SK-N-SH treated with all-trans-retinoic acid at 6 μM for 48 hours (cell line): ENCODE results near the gene B9D1.

Source experiments
- ATAC-seq: fragments of 200-7000 bp; cut with Tn5 transposase; 3 replicates; pipeline ENCODE4 v1.9.1; 2020; ENCODE audit warnings: mild to moderate bottlenecking, moderate library complexity
- ARNTL ChIP-seq: fragments of 450-650 bp; formaldehyde crosslinking; IDR thresholded peaks from 2 replicates; pipeline ENCODE4 v1.5.0; 2020; ENCODE audit warnings: low read depth, mild to moderate bottlenecking, moderate library complexity, borderline replicate concordance
- BACH2 ChIP-seq: fragments of 250-450 bp; sonication (Bioruptor Pico); IDR thresholded peaks from 2 replicates; pipeline ENCODE4 v1.9.0; 2021; ENCODE audit warnings: mild to moderate bottlenecking, borderline replicate concordance
- ESRRG ChIP-seq: fragments of 250-450 bp; sonication (Bioruptor Pico); IDR thresholded peaks from 2 replicates; pipeline ENCODE4 v1.6.1; 2021; ENCODE audit warnings: mild to moderate bottlenecking
- GLIS3 ChIP-seq: fragments of 250-450 bp; sonication (Bioruptor Pico); IDR thresholded peaks from 2 replicates; pipeline ENCODE4 v1.5.0; 2020; ENCODE audit warnings: mild to moderate bottlenecking, moderate library complexity
- POU6F1 ChIP-seq: fragments of 250-450 bp; sonication (Bioruptor Pico); IDR thresholded peaks from 2 replicates; pipeline ENCODE4 v1.8.0; 2021; ENCODE audit warnings: low read depth, mild to moderate bottlenecking, moderate library complexity, borderline replicate concordance
- PPARA ChIP-seq: fragments of 250-450 bp; sonication (Bioruptor Pico); IDR thresholded peaks from 2 replicates; pipeline ENCODE4 v1.5.0; 2020; ENCODE audit warnings: mild to moderate bottlenecking, borderline replicate concordance
- RARB ChIP-seq: fragments of 250-450 bp; sonication (Bioruptor Pico); IDR thresholded peaks from 2 replicates; pipeline ENCODE4 v1.8.0; 2021; ENCODE audit warnings: mild to moderate bottlenecking, moderate library complexity
- SNAI2 ChIP-seq: fragments of 250-450 bp; sonication (Bioruptor Pico); IDR thresholded peaks from 2 replicates; pipeline ENCODE4 v1.5.0; 2020; ENCODE audit warnings: mild to moderate bottlenecking, moderate library complexity
- TCF4 ChIP-seq: fragments of 250-450 bp; sonication (Bioruptor Pico); IDR thresholded peaks from 2 replicates; pipeline ENCODE4 v1.8.0; 2021; ENCODE audit warnings: mild to moderate bottlenecking, moderate library complexity, borderline replicate concordance
- TOX ChIP-seq: fragments of 250-450 bp; sonication (Bioruptor Pico); IDR thresholded peaks from 2 replicates; pipeline ENCODE4 v1.8.0; 2021; ENCODE audit warnings: mild to moderate bottlenecking, moderate library complexity, borderline replicate concordance
- TSHZ2 ChIP-seq: fragments of 250-450 bp; sonication (Bioruptor Pico); IDR thresholded peaks from 2 replicates; pipeline ENCODE4 v1.5.0; 2020; ENCODE audit warnings: mild to moderate bottlenecking, moderate library complexity
- ZFP3 ChIP-seq: fragments of 250-450 bp; sonication (Bioruptor Pico); IDR thresholded peaks from 2 replicates; pipeline ENCODE4 v1.5.0; 2020; ENCODE audit warnings: mild to moderate bottlenecking, moderate library complexity
- ZFP30 ChIP-seq: fragments of 450-650 bp; formaldehyde crosslinking; IDR thresholded peaks from 2 replicates; pipeline ENCODE4 v1.5.0; 2022; ENCODE audit warnings: mild to moderate bottlenecking, moderate library complexity
- ZNF565 ChIP-seq: fragments of 450-650 bp; formaldehyde crosslinking; conservative IDR thresholded peaks from 2 replicates; pipeline ENCODE4 v1.5.0; 2020; ENCODE audit warnings: low read depth, mild to moderate bottlenecking, moderate library complexity
- ZNF8 ChIP-seq: fragments of 450-650 bp; formaldehyde crosslinking; IDR thresholded peaks from 2 replicates; pipeline ENCODE4 v1.5.0; 2020; ENCODE audit warnings: mild to moderate bottlenecking, moderate library complexity
- TF ChIP-seq, protein P1 (sequence below): fragments of 250-450 bp; sonication (Bioruptor Pico); IDR thresholded peaks from 2 replicates; pipeline ENCODE4 v1.5.1; 2021; ENCODE audit warnings: mild to moderate bottlenecking, moderate library complexity
- TF ChIP-seq, protein P2 (sequence below): fragments of 250-450 bp; sonication (Bioruptor Pico); IDR thresholded peaks from 2 replicates; pipeline ENCODE4 v1.5.1; 2020; ENCODE audit warnings: low read depth, mild to moderate bottlenecking, moderate library complexity
- TF ChIP-seq, protein P3 (sequence below): fragments of 250-450 bp; sonication (Bioruptor Pico); IDR thresholded peaks from 2 replicates; pipeline ENCODE4 v1.8.0; 2020; ENCODE audit warnings: mild to moderate bottlenecking, moderate library complexity, borderline replicate concordance

The B9D1 gene

DNA sequence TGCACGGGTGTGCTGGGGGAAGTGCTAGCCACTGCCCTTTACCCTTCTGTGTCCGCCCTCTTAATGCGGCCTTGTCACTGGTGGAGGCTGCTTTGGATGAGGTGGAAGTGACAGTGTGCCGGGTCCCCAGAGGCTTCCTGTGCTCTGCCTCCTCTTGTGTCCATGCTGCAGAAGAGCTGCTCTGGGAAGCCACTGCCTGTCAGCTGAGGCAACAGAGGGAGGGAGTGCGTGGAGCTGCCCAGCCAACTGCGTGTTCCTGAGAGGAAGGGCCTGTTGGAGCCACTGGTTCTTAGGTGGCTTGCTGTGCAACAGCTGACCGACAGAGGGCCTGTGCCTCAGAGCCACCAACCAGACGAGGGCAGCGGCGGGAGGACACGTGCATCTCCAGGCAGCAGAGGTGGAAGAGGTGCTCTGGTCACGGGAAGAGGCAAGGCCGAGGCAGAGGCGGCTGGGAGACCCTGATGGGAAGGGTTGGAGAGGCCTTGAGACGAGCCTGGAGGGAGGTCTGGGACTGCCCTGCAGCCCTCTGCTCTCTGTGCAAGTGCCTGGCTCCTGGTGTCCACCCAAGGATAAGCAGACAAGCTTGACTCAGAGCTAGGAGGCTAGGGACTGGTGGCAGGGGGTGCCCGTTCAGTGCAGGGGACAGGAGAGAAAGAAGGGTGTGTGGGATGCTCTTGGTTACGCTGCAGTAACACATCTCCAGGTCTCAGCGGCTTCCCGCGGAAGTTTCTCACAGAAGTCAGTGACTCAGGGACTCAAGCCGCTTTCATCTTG is 25.4 kb downstream of the B9D1 start (continued):
- TF ChIP-seq, protein P1, sequence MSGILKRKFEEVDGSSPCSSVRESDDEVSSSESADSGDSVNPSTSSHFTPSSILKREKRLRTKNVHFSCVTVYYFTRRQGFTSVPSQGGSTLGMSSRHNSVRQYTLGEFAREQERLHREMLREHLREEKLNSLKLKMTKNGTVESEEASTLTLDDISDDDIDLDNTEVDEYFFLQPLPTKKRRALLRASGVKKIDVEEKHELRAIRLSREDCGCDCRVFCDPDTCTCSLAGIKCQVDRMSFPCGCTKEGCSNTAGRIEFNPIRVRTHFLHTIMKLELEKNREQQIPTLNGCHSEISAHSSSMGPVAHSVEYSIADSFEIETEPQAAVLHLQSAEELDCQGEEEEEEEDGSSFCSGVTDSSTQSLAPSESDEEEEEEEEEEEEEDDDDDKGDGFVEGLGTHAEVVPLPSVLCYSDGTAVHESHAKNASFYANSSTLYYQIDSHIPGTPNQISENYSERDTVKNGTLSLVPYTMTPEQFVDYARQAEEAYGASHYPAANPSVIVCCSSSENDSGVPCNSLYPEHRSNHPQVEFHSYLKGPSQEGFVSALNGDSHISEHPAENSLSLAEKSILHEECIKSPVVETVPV (CRISPR knock-in tag), result no peak
- TF ChIP-seq ZNF8 (CRISPR knock-in tag) (no peak), ZFP3 (CRISPR knock-in tag) (no peak), TCF4 (no peak), ZFP30 (CRISPR knock-in tag) (no peak), TSHZ2 (CRISPR knock-in tag) (no peak)

GRCh38 chr17:19335951-19336631 is 26.4 kb downstream of the B9D1 start:
- no peak for ATAC-seq
- TF ChIP-seq, protein P2, sequence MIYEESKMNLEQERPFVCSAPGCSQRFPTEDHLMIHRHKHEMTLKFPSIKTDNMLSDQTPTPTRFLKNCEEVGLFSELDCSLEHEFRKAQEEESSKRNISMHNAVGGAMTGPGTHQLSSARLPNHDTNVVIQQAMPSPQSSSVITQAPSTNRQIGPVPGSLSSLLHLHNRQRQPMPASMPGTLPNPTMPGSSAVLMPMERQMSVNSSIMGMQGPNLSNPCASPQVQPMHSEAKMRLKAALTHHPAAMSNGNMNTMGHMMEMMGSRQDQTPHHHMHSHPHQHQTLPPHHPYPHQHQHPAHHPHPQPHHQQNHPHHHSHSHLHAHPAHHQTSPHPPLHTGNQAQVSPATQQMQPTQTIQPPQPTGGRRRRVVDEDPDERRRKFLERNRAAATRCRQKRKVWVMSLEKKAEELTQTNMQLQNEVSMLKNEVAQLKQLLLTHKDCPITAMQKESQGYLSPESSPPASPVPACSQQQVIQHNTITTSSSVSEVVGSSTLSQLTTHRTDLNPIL, result no peak
- TF ChIP-seq ESRRG (CRISPR knock-in tag) (no peak), TOX (CRISPR knock-in tag) (no peak), BACH2 (CRISPR knock-in tag) (no peak), PPARA (CRISPR knock-in tag) (no peak), ZFP3 (CRISPR knock-in tag) (no peak), GLIS3 (CRISPR knock-in tag) (no peak)
- TF ChIP-seq, all 23 proteins: peak for 0

DNA sequence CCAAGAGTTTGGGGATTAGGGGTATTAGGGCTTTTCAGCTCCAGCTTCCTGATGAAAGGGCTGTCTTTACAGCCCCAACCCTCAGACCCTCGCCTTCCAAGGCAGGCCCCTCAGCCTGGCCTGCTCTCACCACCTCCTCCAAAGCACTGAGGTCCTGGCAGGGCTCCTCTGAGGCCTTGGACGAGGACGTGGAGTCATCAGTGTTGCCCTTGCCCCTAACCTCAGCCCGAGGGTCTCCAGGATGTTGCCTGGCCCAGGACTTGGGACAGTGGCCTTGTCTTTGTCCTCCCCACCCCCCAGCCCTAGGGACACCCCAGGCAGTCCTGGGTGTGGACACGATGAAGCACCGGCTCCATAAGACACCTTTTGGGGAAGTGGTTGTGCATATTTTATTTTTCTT is 28.2 kb downstream of the B9D1 start:
- ATAC-seq, result no peak
- TF ChIP-seq, protein P2, result no peak
- TF ChIP-seq, protein P3, sequence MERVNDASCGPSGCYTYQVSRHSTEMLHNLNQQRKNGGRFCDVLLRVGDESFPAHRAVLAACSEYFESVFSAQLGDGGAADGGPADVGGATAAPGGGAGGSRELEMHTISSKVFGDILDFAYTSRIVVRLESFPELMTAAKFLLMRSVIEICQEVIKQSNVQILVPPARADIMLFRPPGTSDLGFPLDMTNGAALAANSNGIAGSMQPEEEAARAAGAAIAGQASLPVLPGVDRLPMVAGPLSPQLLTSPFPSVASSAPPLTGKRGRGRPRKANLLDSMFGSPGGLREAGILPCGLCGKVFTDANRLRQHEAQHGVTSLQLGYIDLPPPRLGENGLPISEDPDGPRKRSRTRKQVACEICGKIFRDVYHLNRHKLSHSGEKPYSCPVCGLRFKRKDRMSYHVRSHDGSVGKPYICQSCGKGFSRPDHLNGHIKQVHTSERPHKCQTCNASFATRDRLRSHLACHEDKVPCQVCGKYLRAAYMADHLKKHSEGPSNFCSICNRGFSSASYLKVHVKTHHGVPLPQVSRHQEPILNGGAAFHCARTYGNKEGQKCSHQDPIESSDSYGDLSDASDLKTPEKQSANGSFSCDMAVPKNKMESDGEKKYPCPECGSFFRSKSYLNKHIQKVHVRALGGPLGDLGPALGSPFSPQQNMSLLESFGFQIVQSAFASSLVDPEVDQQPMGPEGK, result no peak
- no peak for TF ChIP-seq ZFP30 (CRISPR knock-in tag)
- no peak for TF ChIP-seq RARB (CRISPR knock-in tag)
- no peak for TF ChIP-seq ARNTL (CRISPR knock-in tag)
- no peak for TF ChIP-seq ZFP3 (CRISPR knock-in tag)
- TF ChIP-seq SNAI2, result no peak
- TF ChIP-seq ZNF565, result no peak
- no peak for TF ChIP-seq POU6F1 (CRISPR knock-in tag)
- no peak for TF ChIP-seq TCF4
